HG03039 (cell line): ENCODE data around the gene CPNE4.

ENCODE experiments used
- ATAC-seq: cut with Tn5 transposase; IDR thresholded peaks from one replicate; pipeline ENCODE4 v1.9.1; 2021; ENCODE audit warnings: mild to moderate bottlenecking, moderate library complexity; ENCODE audit not compliant: unreplicated experiment

Gene CPNE4

DNA sequence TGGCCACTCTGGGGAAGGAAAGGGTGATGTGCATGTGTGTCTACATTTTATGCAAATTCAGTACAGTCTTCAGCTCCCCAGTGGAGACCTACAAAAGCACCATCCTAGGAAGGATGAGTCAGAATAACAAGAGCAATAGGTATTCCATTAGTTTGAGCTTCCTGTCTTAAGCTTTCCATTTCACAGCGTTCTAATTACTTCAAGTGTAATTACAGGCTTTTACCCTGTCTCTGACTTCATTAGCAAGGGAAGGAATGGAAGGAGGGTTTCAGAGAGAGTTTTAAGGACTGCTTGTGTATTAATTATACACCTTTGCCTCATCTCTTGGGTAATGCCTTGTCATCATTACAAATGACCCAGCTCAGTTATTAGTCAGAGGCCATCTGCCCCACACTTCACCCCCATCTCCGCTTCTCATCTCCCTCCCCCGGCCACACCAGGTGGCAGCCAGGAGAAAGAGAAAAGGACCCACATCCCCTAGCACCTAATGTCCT, 329.2 kb downstream of the CPNE4 start:
- peak; percentile 86 for ATAC-seq

DNA sequence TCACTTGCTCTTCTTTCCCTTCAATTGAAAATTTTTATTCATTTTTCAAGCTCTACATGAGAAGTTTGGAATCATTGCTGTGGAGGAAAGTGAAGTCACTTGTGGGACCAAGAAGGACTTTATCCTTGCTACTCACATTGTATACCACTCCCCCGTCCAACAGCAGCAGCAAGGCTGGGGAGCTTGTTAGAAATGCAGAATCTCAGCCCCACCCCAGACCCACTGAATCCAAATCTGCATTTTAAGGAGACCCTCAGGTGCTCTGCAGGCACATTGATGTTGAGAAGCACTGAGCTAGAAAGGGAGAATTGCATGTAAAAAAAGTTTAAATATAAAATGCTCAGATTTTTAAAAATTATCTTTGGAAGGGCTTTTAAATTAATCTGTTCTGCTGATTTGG, 329.7 kb downstream of the CPNE4 start:
- ATAC-seq = no peak

DNA sequence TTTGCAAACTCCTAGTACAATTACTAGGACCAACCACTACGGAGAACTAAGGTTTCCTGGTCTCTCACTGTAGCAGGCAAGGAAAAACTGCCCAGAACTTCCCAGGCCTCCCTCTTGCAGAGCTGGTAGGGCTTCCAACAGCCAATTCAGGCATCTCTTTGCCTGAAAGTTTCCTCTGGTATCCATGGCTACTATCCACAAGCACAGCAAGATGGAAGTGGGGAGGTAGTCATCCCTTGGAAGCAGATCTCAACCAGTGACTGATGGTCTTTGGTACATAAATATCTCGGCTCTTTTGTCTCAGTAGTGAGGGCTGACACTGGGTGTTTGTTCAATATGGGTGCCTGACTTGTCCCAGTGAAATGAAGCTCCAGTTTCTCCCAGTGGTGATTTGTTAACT, 330.7 kb downstream of the CPNE4 start:
- ATAC-seq = no peak

DNA sequence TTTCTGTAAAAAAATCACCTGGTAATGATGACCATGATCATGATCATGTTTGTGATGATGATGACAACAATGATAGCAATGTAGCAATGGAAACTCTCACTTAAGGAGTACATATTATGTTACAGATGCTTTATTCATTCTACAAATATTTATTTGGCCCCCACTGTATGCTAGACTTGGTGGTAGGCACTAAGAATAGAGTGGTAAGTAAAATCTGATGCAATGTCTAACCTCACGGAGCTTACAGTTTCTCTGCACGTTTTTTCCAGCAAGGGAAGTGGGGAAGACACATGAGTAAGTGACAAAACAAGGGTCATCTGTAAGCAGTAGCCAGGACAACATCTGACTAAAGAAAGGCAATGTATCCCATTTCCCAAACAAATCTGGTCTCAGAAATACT, 332.7 kb downstream of the CPNE4 start:
- no peak for ATAC-seq

DNA sequence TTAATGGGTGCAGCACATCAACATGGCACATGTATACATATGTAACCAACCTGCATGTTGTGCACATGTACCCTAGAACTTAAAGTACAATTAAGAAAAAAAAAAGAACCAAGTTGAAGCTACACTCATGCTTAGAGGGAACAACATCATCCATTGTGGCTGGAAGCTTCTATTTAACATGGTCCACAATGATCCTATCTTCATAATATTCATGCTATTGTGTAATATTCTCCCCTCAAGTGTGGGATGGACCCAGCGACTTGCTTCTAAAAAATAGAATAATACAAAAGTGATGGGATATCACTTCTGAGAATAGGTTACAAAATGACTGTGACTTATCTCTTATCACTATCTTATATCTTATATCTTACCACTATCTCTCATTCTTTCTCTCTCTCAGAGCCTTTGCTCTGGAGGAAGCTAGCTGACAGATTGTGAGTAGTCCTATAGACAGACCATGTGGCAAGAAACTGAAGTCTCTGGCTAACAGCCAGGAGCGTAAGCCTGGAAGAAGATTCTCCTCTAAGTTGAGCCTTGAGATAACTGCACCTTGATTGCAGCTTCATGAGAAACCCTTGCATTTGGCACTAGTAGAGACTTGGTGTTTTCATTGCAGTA, 333.6 kb downstream of the CPNE4 start:
- no peak for ATAC-seq

DNA sequence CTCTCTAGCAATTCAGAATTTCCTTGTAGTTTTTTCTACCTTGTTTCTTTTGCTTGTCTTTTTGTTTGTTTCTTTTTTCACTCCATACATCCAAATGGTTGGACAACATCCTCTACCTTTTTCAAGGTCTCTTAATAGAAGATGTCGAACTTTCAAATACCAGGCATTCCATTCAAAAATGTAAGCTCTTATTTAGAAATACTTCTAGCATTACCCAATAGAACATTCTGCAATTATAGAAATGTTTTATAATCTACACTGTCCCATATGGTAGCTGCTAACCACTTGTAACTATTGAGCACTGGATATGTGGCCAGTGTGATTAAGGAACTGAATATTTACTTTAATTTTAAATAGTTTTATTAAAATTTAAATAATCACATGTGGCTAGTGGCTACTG, 335.8 kb downstream of the CPNE4 start:
- ATAC-seq = no peak

DNA sequence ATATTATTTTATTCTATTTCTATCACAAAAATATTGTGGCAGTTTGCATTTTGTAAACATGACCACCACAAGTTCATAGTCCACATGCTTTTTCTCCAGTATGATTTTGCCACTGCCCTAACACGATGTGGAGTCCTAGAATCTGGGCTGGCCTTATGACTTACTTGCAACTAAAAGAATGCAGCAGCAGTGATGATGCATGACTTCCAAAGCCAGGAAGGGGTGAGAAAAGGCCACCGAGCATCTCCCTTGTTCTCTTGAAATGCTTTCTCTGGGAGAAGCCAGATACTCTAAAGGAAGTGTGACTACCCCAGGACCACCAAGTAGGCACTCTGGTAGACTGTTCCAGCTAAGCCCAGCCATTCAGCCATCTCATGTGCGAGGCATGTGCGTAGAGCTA, 340.4 kb downstream of the CPNE4 start:
- ATAC-seq = no peak

DNA sequence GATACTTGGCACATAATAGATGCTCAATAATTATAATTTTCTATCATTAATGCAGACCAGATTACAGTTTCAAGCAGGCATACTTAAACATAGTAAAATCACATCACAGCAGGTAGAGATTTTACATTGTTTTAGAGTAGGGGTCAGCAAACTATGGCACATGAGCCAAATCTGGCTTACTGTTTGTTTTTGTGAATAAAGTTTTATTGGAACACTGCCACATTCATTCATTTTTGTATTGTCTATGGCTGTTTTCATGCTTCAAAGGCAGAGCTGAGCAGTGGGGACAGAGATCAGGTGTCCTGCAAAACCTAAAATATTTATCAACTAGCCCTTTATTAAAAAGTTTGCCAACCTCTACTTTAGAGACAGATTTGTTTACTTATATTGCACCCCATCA, 342.5 kb downstream of the CPNE4 start:
- ATAC-seq = no peak

DNA sequence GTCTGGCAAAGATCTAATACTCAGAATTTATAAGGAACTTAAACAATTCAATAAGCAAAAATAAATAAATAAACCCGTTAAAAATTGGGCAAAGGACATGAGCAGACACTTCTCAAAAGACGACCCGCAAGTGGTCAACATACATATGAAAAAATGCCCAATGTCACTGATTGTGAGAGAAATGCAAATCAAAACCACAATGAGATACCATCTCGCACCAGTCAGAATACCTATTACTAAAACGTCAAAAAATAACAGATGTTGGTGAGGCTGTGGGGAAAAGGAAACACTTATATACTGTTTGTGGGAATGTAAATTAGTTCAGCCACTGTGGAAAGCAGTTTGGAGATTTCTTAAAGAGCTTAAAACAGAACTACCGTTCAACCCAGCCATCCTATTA, 344.0 kb downstream of the CPNE4 start:
- ATAC-seq = no peak

DNA sequence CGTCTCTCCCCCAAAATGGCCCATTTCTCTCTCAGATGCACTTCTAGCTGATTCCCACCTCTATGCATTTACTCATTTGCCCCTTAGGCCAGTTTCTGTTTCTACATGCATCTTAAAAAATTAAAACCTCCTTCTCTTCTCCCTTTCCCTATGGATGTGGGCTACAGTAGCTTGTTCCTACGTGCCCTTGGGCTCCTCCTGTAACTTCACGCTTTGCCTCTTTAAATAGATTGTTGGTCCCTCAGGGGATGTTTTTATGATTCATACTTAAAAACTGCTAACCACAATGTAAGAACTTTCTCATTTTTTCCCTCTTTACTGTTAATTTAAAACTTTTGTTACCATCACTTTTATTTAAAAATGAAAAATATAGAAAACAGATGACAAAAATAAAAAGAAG, 346.4 kb downstream of the CPNE4 start:
- no peak for ATAC-seq

DNA sequence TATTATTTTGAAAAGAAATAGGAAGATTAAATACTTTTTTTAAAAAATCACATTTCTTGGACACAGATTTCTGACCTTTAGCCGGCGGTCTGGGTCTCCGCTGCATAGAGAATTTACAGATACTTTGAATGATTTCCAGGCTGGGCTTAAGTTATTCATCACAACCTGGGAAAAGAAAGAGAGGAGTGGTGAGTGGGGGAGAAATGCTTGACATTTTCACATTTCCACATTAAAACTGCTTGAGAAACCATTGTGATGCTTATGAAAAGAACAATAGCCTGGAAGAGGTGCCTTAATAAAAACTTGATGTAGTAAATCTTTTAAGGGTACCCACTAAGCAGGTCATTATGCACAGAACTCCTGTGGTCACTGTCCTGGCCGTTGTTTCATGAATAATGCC, 365.2 kb downstream of the CPNE4 start:
- no peak for ATAC-seq

DNA sequence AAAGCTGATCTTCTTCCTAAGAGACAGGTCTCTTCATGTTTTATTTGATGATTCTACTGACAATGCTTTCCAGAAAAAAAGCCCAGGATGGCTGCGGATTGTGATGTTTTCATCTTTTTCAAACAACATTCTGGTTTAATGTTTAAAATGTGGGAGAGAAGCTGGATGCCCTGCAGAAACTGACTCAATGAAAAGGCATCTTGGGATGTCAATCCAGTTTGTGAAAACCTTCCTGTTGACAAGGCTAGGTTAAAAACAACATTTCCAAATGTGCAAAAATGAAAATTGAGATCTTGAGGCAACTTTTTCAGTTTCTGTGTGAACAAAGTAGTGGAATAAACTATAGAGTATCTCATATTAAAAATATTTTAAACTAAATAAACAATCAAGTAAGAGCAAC, 376.0 kb downstream of the CPNE4 start:
- no peak for ATAC-seq

DNA sequence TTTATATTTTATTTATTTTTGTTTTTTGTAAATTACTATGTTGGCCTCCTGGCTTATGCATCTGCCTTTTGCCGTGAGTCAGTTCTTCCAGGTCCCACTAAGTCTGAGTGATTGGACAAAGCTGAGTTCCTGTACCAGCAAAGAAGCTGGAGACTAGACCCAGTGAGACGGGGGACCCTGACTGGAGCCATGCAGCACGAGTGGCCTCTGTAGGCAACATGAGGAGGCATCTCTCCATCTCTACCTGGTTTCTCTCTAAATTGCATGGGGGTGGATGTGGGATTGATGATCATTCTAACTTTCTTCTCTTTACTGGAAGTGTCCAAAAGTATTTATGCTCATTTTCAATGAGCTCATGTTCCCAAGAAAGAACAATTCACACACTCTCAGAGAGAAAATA, 376.7 kb downstream of the CPNE4 start:
- no peak for ATAC-seq

DNA sequence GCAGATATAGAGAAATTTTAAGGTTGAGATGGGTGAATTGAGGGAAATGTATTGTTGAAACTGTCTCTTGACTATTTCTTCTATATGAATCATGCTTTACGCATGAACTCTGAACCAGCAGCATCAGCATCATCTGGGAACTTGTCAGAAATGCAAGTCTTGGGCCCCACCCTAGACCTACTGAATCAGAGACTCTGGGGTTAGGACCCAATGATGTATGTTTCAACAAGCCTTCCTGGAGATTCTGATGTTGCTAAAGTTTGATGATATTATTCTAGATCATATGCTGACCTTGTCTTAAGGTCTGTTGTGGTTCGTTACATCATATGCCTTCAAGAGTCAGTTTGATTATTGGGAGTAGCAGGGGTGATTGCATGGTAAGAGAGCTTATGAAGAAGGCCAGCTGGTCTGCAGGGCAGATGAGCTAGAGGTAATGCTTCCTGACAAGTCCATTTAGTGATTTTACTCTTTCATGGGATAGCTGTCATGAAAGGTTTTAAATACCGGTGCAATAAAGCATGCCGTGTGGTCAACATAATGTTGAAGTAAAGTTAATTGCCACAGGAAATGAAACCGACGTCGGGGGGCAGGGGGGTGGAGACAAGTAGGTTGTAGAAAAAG, 379.6 kb downstream of the CPNE4 start:
- ATAC-seq = no peak

DNA sequence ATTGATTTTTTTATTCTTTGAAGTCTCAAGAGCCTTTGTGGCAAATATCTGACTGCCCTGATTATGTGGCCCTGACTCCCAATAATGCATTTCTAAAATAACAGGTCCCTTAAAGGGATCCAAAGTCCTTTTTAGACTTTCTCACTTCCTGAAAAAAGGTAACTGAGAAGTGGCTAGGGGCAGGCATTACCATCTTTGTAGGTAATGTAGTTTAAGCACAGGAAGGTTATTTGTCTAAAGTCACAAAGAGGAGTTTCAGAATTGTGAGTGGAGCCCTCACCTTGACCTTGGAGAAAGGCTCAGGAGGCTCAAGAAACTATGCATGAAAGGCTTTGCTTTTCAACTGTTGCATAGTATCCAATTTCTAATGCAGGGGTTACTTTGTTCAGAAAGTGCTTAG, 389.2 kb downstream of the CPNE4 start:
- no peak for ATAC-seq

DNA sequence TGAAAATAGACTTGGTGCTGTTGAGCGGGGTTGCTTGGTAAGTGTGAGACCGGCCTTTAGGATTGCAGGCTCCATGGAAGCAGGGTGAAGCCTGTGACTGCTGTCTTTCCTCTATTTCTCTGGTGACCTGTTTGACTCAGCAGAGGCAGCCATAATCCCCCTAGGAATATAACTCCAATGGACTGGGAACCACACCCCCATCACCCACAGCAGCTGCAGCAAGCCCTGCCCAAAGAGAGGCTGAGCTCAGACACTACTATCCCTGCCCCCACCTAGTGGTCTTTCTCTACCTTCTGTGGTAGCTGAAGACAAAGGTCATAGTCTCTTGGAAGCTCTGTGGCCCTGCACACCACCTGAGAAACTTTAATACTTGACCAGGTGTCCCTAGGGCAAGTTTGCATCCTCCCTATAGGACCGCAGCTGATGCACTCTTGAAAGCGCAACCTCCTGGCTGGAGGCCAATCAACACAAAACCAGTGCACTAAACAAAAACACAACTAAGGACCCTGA, 398.5 kb downstream of the CPNE4 start:
- ATAC-seq = no peak

DNA sequence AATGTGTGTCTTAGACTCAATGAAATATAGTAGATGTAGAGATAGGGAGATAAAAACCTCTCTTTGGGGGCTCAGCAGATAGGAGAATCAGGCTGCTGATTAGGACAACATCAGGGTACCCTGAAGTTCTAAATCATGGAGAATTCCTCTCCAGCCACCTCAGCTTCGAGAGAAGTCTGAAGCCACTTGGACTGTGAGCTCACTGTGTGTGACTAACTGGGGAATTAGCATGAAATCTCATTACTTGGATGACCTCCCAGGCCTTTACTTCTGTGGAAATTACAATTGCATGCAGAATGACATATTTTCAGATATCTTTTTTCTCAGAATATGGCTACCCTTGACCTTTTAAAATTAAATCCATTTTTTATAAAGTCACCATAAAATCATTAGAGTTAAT, 404.0 kb downstream of the CPNE4 start:
- no peak for ATAC-seq

DNA sequence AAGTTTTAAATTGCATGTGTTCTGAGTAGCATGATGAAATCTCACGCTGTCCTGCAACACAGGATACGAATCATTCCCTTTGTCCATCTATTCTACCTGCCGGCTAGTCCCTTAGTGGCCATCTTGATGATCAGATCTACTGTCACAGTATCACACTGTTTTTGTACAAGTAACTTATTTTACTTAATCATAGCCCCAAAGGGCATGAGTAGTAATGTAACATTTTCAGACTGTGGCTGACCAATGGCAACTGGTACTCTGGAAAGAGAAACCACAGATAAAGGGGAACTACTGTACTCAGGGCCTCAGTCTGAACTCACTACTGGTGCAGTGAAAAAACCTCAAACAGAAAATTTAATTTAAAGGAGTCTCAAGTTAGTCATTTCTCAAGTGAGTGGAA, 404.7 kb downstream of the CPNE4 start:
- peak; percentile 98 for ATAC-seq

DNA sequence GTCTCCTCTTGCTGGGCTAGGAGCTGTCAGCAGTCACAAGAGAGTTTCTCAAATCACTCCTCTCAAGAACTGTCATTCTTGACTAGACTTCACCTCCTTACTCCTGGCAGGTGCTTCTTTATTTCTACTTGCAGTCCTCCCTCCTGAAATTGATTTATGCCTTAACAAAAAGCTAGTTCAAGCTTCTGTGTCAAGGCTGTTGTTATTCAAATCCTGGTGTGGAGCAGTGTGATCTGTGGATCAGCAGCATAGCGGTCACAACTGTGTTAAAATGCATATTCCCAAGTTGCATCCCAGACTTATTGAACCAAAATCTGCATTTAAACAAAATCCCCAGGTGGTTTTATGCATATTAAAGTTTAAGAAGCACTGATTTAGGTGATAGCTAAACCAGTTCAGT, 411.4 kb downstream of the CPNE4 start:
- no peak for ATAC-seq

DNA sequence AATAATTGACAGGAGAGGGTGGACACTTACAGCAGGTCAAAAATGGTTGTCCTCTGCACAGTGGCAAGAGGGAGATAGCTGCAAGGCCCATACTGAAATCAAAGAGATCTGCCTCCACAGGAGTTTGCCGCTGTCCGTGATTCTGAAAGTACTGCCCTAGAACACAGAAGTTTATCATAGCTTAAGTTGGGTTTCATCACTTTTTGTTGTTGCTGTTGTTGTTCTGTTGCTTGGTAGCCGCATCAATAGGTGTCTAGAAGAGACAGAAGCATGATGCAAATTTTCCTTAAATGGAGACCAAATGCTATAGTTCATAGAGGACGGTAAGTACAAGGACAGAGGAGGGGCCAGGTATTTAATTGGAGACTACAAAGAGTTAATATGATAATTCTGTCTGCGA, 412.1 kb downstream of the CPNE4 start:
- ATAC-seq = no peak

DNA sequence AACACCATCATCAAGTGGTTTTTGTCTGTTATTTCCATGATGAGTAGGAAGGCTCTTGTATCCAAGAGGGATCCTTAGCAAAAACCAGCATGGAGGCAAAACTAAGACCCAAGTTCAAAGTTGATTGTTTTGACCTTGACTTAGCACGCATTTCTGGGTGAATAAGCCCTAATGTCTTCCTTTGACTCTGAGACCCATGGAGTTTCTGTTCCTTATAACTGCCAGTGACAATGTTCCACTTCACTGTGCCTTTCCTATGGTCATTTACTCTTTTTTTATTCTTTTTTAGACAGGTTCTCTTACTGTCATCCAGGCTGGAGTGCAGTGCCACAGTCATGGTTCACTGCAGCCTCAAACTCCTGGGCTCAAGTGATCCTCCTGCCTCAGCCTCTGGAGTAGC, 413.8 kb downstream of the CPNE4 start:
- no peak for ATAC-seq

DNA sequence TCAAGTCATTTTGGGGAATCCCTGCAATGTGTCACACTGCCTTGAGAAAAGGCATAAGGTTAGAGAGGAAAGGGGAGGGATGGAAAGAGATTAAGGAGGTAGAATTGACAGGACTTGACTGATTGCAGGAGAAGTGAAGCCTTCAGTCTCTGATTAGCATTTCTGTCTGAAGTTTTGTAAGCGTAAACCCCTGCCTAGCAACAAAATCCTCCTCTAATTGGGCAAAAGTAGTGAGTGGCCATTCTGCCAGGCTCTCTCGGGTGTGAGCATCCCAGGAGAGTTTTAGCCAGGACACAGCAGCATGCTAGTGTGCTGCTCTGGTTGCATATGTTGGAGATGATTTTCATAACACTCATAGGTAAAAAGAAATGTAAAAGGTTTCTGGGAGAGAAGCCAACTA, 415.0 kb downstream of the CPNE4 start:
- no peak for ATAC-seq

DNA sequence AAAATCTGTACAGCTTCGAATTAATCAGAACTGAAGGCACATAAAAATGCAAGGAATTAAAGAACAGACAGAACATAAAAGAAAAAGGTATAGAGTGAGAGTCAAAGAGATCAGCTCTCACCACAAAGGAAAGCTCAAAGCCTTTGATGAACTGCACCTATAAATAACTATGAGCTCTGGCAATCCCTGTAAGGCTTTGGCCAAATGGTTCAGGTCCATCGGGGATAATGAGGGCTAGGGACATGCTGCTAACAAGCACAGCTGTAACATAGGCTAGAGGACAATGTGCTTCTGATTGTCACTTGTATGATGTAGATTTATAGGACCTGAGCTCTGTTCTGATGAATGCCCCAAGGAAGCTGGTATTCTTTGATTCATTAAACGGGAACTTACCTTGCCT, 418.1 kb downstream of the CPNE4 start:
- no peak for ATAC-seq
